Transverse colon (tissue), 4 donors: Measurements from ENCODE around the gene TMEM130.

ENCODE experiments used
- POLR2AphosphoS5 ChIP-seq, 3 donors: sonication (generic); formaldehyde crosslinking; IDR thresholded peaks; one replicate each; pipeline ENCODE4 v1.6.1; 2016; ENCODE audit warnings: antibody characterized with exemption in 3 of 3
- TF ChIP-seq, protein P1 (sequence below), 5 experiments: fragments of 200-600 bp in 3 of 5; fragments of 450-650 bp in 2 of 5; sonication (generic) in 3 of 5; IDR thresholded peaks; 1 replicate in 2 of 5; 2 replicates in 3 of 5; pipeline ENCODE4 v1.5.1; 2016 to 2017; ENCODE audit warnings: antibody characterized with exemption in 5 of 5, inconsistent platforms in 3 of 5, mild to moderate bottlenecking in 2 of 5, moderate library complexity in 1 of 5

- TF ChIP-seq, protein P1, sequence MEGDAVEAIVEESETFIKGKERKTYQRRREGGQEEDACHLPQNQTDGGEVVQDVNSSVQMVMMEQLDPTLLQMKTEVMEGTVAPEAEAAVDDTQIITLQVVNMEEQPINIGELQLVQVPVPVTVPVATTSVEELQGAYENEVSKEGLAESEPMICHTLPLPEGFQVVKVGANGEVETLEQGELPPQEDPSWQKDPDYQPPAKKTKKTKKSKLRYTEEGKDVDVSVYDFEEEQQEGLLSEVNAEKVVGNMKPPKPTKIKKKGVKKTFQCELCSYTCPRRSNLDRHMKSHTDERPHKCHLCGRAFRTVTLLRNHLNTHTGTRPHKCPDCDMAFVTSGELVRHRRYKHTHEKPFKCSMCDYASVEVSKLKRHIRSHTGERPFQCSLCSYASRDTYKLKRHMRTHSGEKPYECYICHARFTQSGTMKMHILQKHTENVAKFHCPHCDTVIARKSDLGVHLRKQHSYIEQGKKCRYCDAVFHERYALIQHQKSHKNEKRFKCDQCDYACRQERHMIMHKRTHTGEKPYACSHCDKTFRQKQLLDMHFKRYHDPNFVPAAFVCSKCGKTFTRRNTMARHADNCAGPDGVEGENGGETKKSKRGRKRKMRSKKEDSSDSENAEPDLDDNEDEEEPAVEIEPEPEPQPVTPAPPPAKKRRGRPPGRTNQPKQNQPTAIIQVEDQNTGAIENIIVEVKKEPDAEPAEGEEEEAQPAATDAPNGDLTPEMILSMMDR (IDR thresholded peaks at IDR 0.05) = no peak
- TF ChIP-seq POLR2AphosphoS5 (IDR thresholded peaks at IDR 0.05) = no peak
Observed at GRCh38 chr7:98826387-98826786, 43.4 kb downstream of the TMEM130 start.
